Measurements from ENCODE around the gene MRPL52.

- TF ChIP-seq CTCF (IDR thresholded peaks at IDR 0.05) (no peak), POLR2A (IDR thresholded peaks at IDR 0.05) (no peak)
These were observed 15.3 kb upstream of the MRPL52 start for GRCh38 chr14:22814373-22814772.

All from suprapubic skin (tissue), 3 donors.